Measurements from ENCODE around the gene AATK. TPM values are rescaled to one million over a fixed set of nuclear protein-coding genes. Genes with fewer than 3 reads are reported as not detected.
"Not testable (repeated sequence)": the region's sequence is repeated elsewhere in the genome, so short reads cannot be mapped to it uniquely, and the experiment has no call there.

Gene AATK
- total and polyA plus RNA-seq, 2 of the 13 experiments (the other 11 are each of a cell fraction or from before 2014, with no cell fraction given): 2.9 to 8.4 TPM

DNA sequence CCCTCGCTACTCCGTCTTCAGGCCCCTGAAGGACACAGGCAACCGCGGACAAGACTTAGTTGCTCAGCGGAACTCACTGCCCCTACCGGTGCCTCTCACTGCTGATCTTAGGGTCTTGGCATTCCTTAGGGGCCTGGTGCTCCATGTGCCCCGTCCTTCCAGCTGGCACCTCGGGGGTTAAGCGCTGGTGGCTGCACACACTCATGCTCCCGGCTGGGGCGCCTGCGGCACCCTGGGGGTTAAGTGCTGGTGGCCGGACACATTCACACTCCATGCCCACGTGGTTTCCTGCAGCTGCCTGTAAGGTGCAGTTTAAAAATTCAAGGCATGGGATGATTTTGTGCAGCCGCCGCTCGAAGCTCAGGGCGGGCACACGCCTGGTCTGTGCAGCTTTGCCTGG is 86.0 kb downstream of the AATK start:
- H3K9ac ChIP-seq (ENCODE audit: insufficient read depth, low read depth, low read length): no peak overlapping the region
- intact Hi-C loops (cut with micrococcal nuclease; ENCODE audit: unreplicated experiment): loop anchor here (5.0 kb wide), 1 partner anchor 33 kb away; no protein-coding TSS in a partner anchor
- no peaks in the 10 kb centered on the region for H3K9me3 ChIP-seq (ENCODE audit: low read length)
- peaks cover 4% of the 10 kb centered on the region for H3K79me2 ChIP-seq (ENCODE audit: insufficient read depth, low read length)
- DNase-seq (ENCODE audit: low spot score): no peak
- no TSS peak for BruUV-seq (replicated peaks)
- WGBS (ENCODE audit: low lambda C conversion rate): 94% methylated on average over 16 of the region's 19 CpGs
- peaks cover 34% of the 10 kb centered on the region for H3K4me1 ChIP-seq (ENCODE audit: insufficient read depth, low read length)
- no peaks in the 10 kb centered on the region for H3K27me3 ChIP-seq (ENCODE audit: control insufficient read depth in 1 of 2, insufficient read depth in 2 of 2, low read length in 2 of 2)
- ChIA-PET CTCF (ENCODE audit: low intra/inter-chr PET ratio, low total read pairs) (no interaction called here), POLR2A (no interaction called here)
- no peaks in the 10 kb centered on the region for H4K20me1 ChIP-seq (ENCODE audit: insufficient read depth, low read length)
- H3K4me3 ChIP-seq (replicated peaks in 1 of 3; ENCODE audit: insufficient read depth in 1 of 3, low read depth in 2 of 3, low read length in 3 of 3): no peak overlapping the region
- no peak for TF ChIP-seq ZNF251 (CRISPR knock-in tag; IDR thresholded peaks at IDR 0.05)
- TF ChIP-seq ZNF652 (CRISPR knock-in tag; IDR thresholded peaks at IDR 0.05; ENCODE audit: borderline replicate concordance, low read depth): peak; percentile 18; the same call in 1 of the 2 replicates
- TF ChIP-seq, protein P1, sequence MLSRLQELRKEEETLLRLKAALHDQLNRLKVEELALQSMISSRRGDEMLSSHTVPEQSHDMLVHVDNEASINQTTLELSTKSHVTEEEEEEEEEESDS (CRISPR knock-in tag; IDR thresholded peaks at IDR 0.05; ENCODE audit: borderline replicate concordance): no peak
- in situ Hi-C loops (cut with HindIII; ENCODE audit: extremely low pct_ligation_motif_present, low pct_unique_long_range_greater_than_20kb): loop anchor here (5.0 kb wide), 1 partner anchor 38 kb away; no protein-coding TSS in a partner anchor
- no peak for ATAC-seq
- H3K36me3 ChIP-seq (replicated peaks in 1 of 2; ENCODE audit: control insufficient read depth in 1 of 2, insufficient read depth in 2 of 2, low read length in 2 of 2): peaks cover 10 to 21% of the 10 kb centered on the region in 2 experiments; a peak in 4 of 5 replicates
- H2AFZ ChIP-seq (ENCODE audit: low read length): no peak overlapping the region
- FAIRE-seq: no peak
- H3K4me2 ChIP-seq (ENCODE audit: low read depth, low read length): no peak overlapping the region
- no peak overlapping the region for H3K27ac ChIP-seq (ENCODE audit: extremely low read length, insufficient read depth, low read length)

DNA sequence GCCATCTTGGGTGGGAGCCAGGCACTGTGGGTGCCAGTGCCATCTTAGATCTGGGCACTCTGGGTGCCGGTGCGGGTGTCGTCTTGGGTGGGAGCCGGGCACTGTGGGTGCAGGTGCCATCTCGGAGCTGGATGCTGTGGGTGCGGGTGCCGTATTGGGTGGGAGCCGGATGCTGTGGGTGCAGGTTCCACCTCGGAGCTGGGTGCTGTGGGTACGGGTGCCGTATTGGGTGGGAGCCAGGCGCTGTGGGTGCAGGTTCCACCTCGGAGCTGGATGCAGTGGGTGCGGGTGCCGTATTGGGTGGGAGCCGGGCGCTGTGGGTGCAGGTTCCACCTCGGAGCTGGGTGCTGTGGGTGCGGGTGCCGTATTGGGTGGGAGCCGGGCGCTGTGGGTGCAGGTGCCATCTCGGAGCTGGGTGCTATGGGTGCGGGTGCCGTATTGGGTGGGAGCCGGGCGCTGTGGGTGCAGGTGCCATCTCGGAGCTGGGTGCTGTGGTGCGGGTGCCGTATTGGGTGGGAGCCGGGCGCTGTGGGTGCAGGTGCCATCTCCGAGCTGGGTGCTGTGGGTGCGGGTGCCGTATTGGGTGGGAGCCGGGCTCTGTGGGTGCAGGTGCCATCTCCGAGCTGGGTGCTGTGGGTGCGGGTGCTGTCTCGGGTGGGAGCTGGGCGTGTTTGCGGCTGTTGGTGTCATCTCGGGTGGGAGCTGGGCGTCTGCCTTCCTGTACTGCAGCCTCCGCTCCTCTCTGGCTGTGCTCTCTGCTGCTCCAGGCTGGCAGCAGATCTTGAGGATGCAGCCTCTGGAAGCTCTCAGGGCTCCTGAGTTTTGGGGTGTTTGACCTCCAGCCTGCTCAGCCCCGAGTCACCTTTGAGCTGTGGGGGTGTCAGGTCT is 87.8 kb downstream of the AATK start:
- FAIRE-seq; H3K79me2 ChIP-seq (ENCODE audit: insufficient read depth, low read length); H3K4me2 ChIP-seq (ENCODE audit: low read depth, low read length); ATAC-seq; H3K4me3 ChIP-seq (replicated peaks in 1 of 3; ENCODE audit: insufficient read depth in 1 of 3, low read depth in 2 of 3, low read length in 3 of 3); CTCF ChIA-PET (ENCODE audit: low intra/inter-chr PET ratio, low total read pairs); H3K9me3 ChIP-seq (ENCODE audit: low read length); H3K27me3 ChIP-seq (ENCODE audit: control insufficient read depth in 1 of 2, insufficient read depth in 2 of 2, low read length in 2 of 2); BruUV-seq (replicated peaks); H3K27ac ChIP-seq (ENCODE audit: extremely low read length, insufficient read depth, low read length); POLR2A ChIA-PET; H4K20me1 ChIP-seq (ENCODE audit: insufficient read depth, low read length); H2AFZ ChIP-seq (ENCODE audit: low read length); in situ Hi-C loops (cut with HindIII; ENCODE audit: extremely low pct_ligation_motif_present, low pct_unique_long_range_greater_than_20kb); intact Hi-C loops (cut with micrococcal nuclease; ENCODE audit: unreplicated experiment); DNase-seq (ENCODE audit: low spot score); H3K9ac ChIP-seq (ENCODE audit: insufficient read depth, low read depth, low read length): not testable (repeated sequence)
- Histone ChIP-seq H3K4me1 (ENCODE audit: insufficient read depth, low read length) (peaks cover 23% of the 10 kb centered on the region), H3K36me3 (replicated peaks in 1 of 2; ENCODE audit: control insufficient read depth in 1 of 2, insufficient read depth in 2 of 2, low read length in 2 of 2) (peaks cover 5 to 15% of the 10 kb centered on the region in 2 experiments; a peak in 3 of 5 replicates)
- peak; percentile 7 for TF ChIP-seq AGO1 (IDR thresholded peaks at IDR 0.05; ENCODE audit: low read depth, low read length, poor library complexity, severe bottlenecking)
- TF ChIP-seq HNRNPL (IDR thresholded peaks at IDR 0.05; ENCODE audit: low read depth, low read length): peak; percentile 46; the same call in 1 of the 2 replicates
- WGBS (ENCODE audit: low lambda C conversion rate): 96% methylated on average over 42 of the region's 45 CpGs

Measured in HepG2 (cell line).